HepG2 (cell line): ENCODE measurements around the gene TBRG1. TPM values are rescaled to one million over a fixed set of nuclear protein-coding genes. Genes with fewer than 3 reads are reported as not detected.

Experiments used
- ARNT2 ChIP-seq: sonication (generic); formaldehyde crosslinking; IDR thresholded peaks from 2 replicates; pipeline ENCODE4 v1.8.0; 2022; ENCODE audit warnings: mild to moderate bottlenecking, low read depth, missing genetic modification reagents, moderate library complexity
- NFIB ChIP-seq: sonication (generic); formaldehyde crosslinking; IDR thresholded peaks from 2 replicates; pipeline ENCODE4 v1.9.0; 2021; ENCODE audit warnings: missing genetic modification reagents, mild to moderate bottlenecking, borderline replicate concordance
- PBX3 ChIP-seq: sonication (generic); formaldehyde crosslinking; IDR thresholded peaks from 2 replicates; pipeline ENCODE4 v1.8.1; 2023; ENCODE audit warnings: missing genetic modification reagents, inconsistent platforms, borderline replicate concordance
- PHF8 ChIP-seq: sonication (generic); formaldehyde crosslinking; IDR thresholded peaks from 2 replicates; pipeline ENCODE4 v1.5.0; 2020; ENCODE audit warnings: missing genetic modification reagents
- ZBTB20 ChIP-seq: sonication (generic); formaldehyde crosslinking; IDR thresholded peaks from 2 replicates; pipeline ENCODE4 v1.8.1; 2023; ENCODE audit warnings: missing genetic modification reagents, low read depth, mild to moderate bottlenecking, borderline replicate concordance
- ZKSCAN8 ChIP-seq: IDR thresholded peaks from 2 replicates; pipeline ENCODE4 v1.6.1; 2016; ENCODE audit warnings: borderline replicate concordance, missing genetic modification reagents, missing compliant biosample characterization
- ZNF484 ChIP-seq: sonication (generic); formaldehyde crosslinking; IDR thresholded peaks from 2 replicates; pipeline ENCODE4 v1.5.1; 2020; ENCODE audit warnings: mild to moderate bottlenecking, low read depth, missing genetic modification reagents, borderline replicate concordance
- ZNF775 ChIP-seq: sonication (generic); formaldehyde crosslinking; IDR thresholded peaks from 2 replicates; pipeline ENCODE4 v1.4.0; 2020; ENCODE audit warnings: missing genetic modification reagents, mild to moderate bottlenecking, moderate library complexity, borderline replicate concordance
- polyA plus RNA-seq, 8 experiments: library from polyadenylated mRNA; depleted of rRNA in 3 of 8; stranded (reverse) in 7 of 8; unstranded in 1 of 8; fragments of >200 nt; fragmentation: Illumina TruSeq in 4 of 8; extraction: Trizol in 4 of 8; gene quantifications; 2 replicates each; pipeline versions ENCODE4 v1.2.1 to v1.2.3, GENCODE V29; 2011 to 2016; ENCODE audit warnings: low read depth in 4 of 8, missing spikeins in 1 of 8, mixed read lengths in 1 of 8; ENCODE audit not compliant: insufficient read depth in 1 of 8
- total RNA-seq, 5 experiments: library from RNA; depleted of rRNA; stranded (reverse); fragments of >200 nt; fragmentation: Illumina TruSeq; extraction: Trizol; gene quantifications; 2 replicates each; pipeline ENCODE4 v1.2.3, GENCODE V29; 2016; ENCODE audit warnings: low read depth in 1 of 5
- TF ChIP-seq, protein P1 (sequence below): sonication (generic); formaldehyde crosslinking; IDR thresholded peaks from 2 replicates; pipeline ENCODE4 v1.4.0; 2020; ENCODE audit warnings: missing genetic modification reagents, borderline replicate concordance
- TF ChIP-seq, protein P2 (sequence below), 2 experiments: IDR thresholded peaks; 2 replicates each; pipeline ENCODE4 v1.6.1; 2011 to 2012; ENCODE audit warnings: low read length in 2 of 2, borderline replicate concordance in 1 of 2, low read depth in 1 of 2, mild to moderate bottlenecking in 1 of 2, moderate library complexity in 1 of 2

TBRG1 gene
- total and polyA plus RNA-seq, 2 of the 13 experiments (the other 11 are each of a cell fraction or from before 2014, with no cell fraction given) = 21.7 to 25.6 TPM

- TF ChIP-seq PBX3 (0 out of 2 replicates have a peak, but pooled peaks have one; percentile 49), PHF8 (CRISPR knock-in tag) (peak; percentile 98), NFIB (CRISPR knock-in tag) (no peak), ZNF484 (CRISPR knock-in tag) (no peak), ZBTB20 (CRISPR knock-in tag) (no peak; the same call in 1 of the 2 replicates), ZNF775 (CRISPR knock-in tag) (no peak), ZKSCAN8 (CRISPR knock-in tag) (no peak), ARNT2 (CRISPR knock-in tag) (no peak; the same call in 1 of the 2 replicates)
- TF ChIP-seq, protein P1, sequence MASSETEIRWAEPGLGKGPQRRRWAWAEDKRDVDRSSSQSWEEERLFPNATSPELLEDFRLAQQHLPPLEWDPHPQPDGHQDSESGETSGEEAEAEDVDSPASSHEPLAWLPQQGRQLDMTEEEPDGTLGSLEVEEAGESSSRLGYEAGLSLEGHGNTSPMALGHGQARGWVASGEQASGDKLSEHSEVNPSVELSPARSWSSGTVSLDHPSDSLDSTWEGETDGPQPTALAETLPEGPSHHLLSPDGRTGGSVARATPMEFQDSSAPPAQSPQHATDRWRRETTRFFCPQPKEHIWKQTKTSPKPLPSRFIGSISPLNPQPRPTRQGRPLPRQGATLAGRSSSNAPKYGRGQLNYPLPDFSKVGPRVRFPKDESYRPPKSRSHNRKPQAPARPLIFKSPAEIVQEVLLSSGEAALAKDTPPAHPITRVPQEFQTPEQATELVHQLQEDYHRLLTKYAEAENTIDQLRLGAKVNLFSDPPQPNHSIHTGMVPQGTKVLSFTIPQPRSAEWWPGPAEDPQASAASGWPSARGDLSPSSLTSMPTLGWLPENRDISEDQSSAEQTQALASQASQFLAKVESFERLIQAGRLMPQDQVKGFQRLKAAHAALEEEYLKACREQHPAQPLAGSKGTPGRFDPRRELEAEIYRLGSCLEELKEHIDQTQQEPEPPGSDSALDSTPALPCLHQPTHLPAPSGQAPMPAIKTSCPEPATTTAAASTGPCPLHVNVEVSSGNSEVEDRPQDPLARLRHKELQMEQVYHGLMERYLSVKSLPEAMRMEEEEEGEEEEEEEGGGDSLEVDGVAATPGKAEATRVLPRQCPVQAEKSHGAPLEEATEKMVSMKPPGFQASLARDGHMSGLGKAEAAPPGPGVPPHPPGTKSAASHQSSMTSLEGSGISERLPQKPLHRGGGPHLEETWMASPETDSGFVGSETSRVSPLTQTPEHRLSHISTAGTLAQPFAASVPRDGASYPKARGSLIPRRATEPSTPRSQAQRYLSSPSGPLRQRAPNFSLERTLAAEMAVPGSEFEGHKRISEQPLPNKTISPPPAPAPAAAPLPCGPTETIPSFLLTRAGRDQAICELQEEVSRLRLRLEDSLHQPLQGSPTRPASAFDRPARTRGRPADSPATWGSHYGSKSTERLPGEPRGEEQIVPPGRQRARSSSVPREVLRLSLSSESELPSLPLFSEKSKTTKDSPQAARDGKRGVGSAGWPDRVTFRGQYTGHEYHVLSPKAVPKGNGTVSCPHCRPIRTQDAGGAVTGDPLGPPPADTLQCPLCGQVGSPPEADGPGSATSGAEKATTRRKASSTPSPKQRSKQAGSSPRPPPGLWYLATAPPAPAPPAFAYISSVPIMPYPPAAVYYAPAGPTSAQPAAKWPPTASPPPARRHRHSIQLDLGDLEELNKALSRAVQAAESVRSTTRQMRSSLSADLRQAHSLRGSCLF (CRISPR knock-in tag) = no peak
- TF ChIP-seq, protein P2, sequence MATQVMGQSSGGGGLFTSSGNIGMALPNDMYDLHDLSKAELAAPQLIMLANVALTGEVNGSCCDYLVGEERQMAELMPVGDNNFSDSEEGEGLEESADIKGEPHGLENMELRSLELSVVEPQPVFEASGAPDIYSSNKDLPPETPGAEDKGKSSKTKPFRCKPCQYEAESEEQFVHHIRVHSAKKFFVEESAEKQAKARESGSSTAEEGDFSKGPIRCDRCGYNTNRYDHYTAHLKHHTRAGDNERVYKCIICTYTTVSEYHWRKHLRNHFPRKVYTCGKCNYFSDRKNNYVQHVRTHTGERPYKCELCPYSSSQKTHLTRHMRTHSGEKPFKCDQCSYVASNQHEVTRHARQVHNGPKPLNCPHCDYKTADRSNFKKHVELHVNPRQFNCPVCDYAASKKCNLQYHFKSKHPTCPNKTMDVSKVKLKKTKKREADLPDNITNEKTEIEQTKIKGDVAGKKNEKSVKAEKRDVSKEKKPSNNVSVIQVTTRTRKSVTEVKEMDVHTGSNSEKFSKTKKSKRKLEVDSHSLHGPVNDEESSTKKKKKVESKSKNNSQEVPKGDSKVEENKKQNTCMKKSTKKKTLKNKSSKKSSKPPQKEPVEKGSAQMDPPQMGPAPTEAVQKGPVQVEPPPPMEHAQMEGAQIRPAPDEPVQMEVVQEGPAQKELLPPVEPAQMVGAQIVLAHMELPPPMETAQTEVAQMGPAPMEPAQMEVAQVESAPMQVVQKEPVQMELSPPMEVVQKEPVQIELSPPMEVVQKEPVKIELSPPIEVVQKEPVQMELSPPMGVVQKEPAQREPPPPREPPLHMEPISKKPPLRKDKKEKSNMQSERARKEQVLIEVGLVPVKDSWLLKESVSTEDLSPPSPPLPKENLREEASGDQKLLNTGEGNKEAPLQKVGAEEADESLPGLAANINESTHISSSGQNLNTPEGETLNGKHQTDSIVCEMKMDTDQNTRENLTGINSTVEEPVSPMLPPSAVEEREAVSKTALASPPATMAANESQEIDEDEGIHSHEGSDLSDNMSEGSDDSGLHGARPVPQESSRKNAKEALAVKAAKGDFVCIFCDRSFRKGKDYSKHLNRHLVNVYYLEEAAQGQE (IDR thresholded peaks at IDR 0.05; ENCODE audit: borderline replicate concordance in 1 of 2, low read depth in 1 of 2, low read length in 2 of 2) = 0 out of 4 replicates have a peak, but pooled peaks of 1 of the 2 experiments have one; percentile 57
These were observed at the start of gene TBRG1 (continued) for GRCh38 chr11:124622531-124623451.
